GM06990 (cell line): ENCODE data around the gene STOML2.

Source experiments
- DNase-seq: peaks from one replicate; pipeline ENCODE4 v3.0.0-alpha.2; 2011; ENCODE audit not compliant: insufficient read length; ENCODE audit errors: extremely low read depth
- H3K27me3 ChIP-seq: replicated peaks from 2 replicates; pipeline ENCODE4 v1.6.0; 2011; ENCODE audit warnings: low read length; ENCODE audit not compliant: control insufficient read depth, insufficient read depth
- H3K36me3 ChIP-seq: 2 replicates; pipeline ENCODE4 v1.5.1; 2011; ENCODE audit warnings: low read length; ENCODE audit not compliant: control insufficient read depth, insufficient read depth
- H3K4me3 ChIP-seq: replicated peaks from 2 replicates; pipeline ENCODE4 v1.5.1; 2011; ENCODE audit warnings: low read depth, mild to moderate bottlenecking, control low read depth, low read length
- CTCF ChIP-seq: IDR thresholded peaks from 2 replicates; pipeline ENCODE4 v1.5.1; 2011; ENCODE audit warnings: low read length, control low read depth, mild to moderate bottlenecking, inconsistent platforms; ENCODE audit not compliant: insufficient read depth, poor library complexity, severe bottlenecking

Gene STOML2

GRCh38 chr9:35104586-35104985 lies 1.7 kb upstream of the STOML2 start:
- Histone ChIP-seq H3K36me3 (peaks cover 20% of the 10 kb centered on the region), H3K27me3 (no peaks in the 10 kb centered on the region), H3K4me3 (no peak overlapping the region)
- no peak for TF ChIP-seq CTCF
- no peak for DNase-seq

GRCh38 chr9:35103660-35104191 lies 795 bp upstream of the STOML2 start:
- H3K4me3 ChIP-seq, result no peak overlapping the region; the same call in 1 of the 2 replicates
- no peak for TF ChIP-seq CTCF
- H3K27me3 ChIP-seq, result no peaks in the 10 kb centered on the region
- H3K36me3 ChIP-seq, result peaks cover 21% of the 10 kb centered on the region
- no peak for DNase-seq

- no peaks in the 10 kb centered on the region for H3K27me3 ChIP-seq
- no peak for TF ChIP-seq CTCF
- H3K36me3 ChIP-seq, result peaks cover 21% of the 10 kb centered on the region
- DNase-seq, result peak; percentile 32
- H3K4me3 ChIP-seq, result peak overlapping the region; percentile 92
Observed at GRCh38 chr9:35102465-35102768, 514 bp downstream of the STOML2 start.

DNA sequence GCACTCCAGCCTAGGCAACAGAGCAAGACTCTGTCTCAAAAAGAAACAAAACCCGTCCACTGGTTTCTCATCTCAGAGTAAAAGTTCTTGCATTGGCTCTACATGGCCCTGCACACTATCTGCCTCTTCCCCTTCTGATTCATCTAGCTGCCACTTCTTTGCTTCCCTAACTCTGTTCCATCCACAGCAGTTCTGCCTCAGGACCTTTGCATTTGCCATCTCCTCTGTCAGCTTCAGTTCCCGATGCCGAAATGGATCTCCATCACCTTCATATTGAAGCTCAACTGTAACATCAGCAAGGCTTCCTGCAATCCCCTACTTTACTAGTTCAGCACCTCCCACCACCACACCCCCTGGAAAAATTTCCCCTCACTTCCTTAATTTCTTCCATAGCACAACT lies 5.4 kb downstream of the STOML2 start:
- no peak for DNase-seq
- no peak for TF ChIP-seq CTCF
- Histone ChIP-seq H3K36me3 (peaks cover 19% of the 10 kb centered on the region), H3K4me3 (no peak overlapping the region), H3K27me3 (no peaks in the 10 kb centered on the region)

DNA sequence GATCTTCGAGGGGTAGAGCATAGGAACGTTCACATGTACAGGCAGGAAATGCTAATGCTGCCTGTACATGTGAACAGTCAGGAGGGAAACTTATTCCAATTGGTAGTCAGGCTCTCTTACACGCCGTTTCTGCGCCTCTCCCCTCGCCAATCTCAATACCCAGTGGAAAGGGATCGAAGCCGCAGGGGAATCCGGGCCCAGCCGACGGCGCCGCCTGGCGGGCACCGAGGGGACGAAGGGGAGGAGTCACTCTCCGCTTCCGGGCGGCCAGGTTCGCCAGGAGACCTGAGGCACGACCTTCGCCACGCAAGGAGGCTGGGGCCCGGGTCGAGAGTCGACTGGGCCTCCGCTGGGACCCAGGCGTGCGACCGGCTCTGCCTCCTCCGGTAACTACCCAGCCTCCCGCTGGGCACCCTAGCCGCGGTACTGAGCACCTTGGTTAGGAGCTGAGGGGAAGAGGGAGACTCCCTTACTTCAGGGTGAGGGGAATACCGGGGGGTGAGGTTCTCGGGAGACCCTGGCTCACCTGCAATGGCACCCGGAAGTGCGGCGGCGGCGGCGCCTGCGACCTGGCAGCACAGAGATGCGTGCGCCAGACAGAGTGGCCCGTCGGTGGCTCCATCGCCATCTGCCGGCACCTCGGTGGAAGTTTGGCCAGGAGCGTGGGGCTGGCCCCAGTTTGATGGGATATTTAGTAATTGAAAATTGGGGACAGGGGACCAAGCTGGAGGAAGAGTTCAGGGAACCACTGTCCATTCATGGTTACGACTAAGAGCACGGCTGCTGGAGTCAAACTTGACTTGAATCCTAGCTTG lies 6.7 kb downstream of the STOML2 start, which contains the start of gene PIGO:
TSS of gene PIGO (minus strand) at position 557 of the 815 bp plus-strand sequence. CDS start 1,026 bp downstream, outside the sequence.
- Histone ChIP-seq H3K4me3 (peak within 1 kb of the TSS; percentile 93), H3K36me3 (peaks cover 24% of the 10 kb centered on the region), H3K27me3 (no peaks in the 10 kb centered on the region)
- TF ChIP-seq CTCF, result peak; percentile 97
- DNase-seq, result peak; percentile 93
